ENCODE data around the gene PTTG1IP.
"Not testable (repeated sequence)": the region's sequence is repeated elsewhere in the genome, so short reads cannot be mapped to it uniquely, and the experiment has no call there.

The PTTG1IP gene
- total RNA-seq: 69.6 to 124 reads per million in 2 experiments

- peak; percentile 99 for DNase-seq (ENCODE audit: low read depth)
Measured at GRCh38 chr21:44873356-44874239, at the start of gene PTTG1IP. Gene PTTG1IP (minus strand): TSS chr21:44873690. CDS start chr21:44873616, 74 bp downstream.

GRCh38 chr21:44921928-44922327 is 48.4 kb upstream of the PTTG1IP start:
- DNase-seq (ENCODE audit: low read depth): no peak

GRCh38 chr21:44920694-44921604 is 47.5 kb upstream of the PTTG1IP start, which contains the start of gene ITGB2:
Gene ITGB2 (minus strand): TSS chr21:44920899. CDS start chr21:44910782, 10,117 bp downstream.
- peak; percentile 28 for DNase-seq (ENCODE audit: low read depth)

GRCh38 chr21:44919913-44920693 is 46.6 kb upstream of the PTTG1IP start:
- DNase-seq (ENCODE audit: low read depth): no peak

- DNase-seq (ENCODE audit: low read depth): no peak
Measured at GRCh38 chr21:44919111-44919912, 45.8 kb upstream of the PTTG1IP start.

GRCh38 chr21:44918581-44919033 is 45.1 kb upstream of the PTTG1IP start:
- DNase-seq (ENCODE audit: low read depth): no peak

GRCh38 chr21:44918107-44918470 is 44.6 kb upstream of the PTTG1IP start:
- DNase-seq (ENCODE audit: low read depth): no peak

GRCh38 chr21:44917446-44918106 is 44.1 kb upstream of the PTTG1IP start:
- DNase-seq (ENCODE audit: low read depth): no peak

- DNase-seq (ENCODE audit: low read depth): no peak
Measured at GRCh38 chr21:44916965-44917364, 43.5 kb upstream of the PTTG1IP start.

GRCh38 chr21:44914176-44914874 is 40.8 kb upstream of the PTTG1IP start:
- DNase-seq (ENCODE audit: low read depth): no peak

GRCh38 chr21:44913425-44914175 is 40.1 kb upstream of the PTTG1IP start:
- no peak for DNase-seq (ENCODE audit: low read depth)

GRCh38 chr21:44912506-44913412 is 39.3 kb upstream of the PTTG1IP start:
- not testable (repeated sequence) for DNase-seq (ENCODE audit: low read depth)

- DNase-seq (ENCODE audit: low read depth): no peak
Measured at GRCh38 chr21:44912158-44912473, 38.6 kb upstream of the PTTG1IP start.

- DNase-seq (ENCODE audit: low read depth): peak; percentile 44
Measured at GRCh38 chr21:44911384-44912157, 38.1 kb upstream of the PTTG1IP start.

- no peak for DNase-seq (ENCODE audit: low read depth)
Measured at GRCh38 chr21:44911068-44911383, 37.5 kb upstream of the PTTG1IP start.

GRCh38 chr21:44910229-44911067 is 37.0 kb upstream of the PTTG1IP start:
- DNase-seq (ENCODE audit: low read depth): no peak
